ENCODE data around the gene FUNDC2.

Gene FUNDC2

DNA sequence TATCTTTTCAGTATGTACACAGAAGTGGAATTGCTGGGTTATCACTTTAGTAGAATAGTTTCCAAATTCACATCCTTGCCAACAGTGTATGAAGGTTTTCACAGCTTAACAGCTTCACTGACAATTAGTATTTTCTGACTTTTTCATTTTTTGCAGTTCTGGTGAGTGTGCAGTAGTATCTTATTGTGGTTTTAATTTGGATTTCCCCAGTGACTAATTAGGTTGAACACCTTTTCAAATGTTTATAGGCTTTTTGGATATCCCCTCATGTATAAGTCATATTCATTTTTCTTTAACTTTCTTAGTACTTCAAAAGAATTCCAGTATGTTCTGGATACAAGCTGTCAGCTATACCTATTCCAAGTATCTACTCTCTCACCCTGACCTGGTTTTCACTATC lies 81.8 kb downstream of the FUNDC2 start:
- H3K36me3 ChIP-seq (replicated peaks), result no peaks in the 10 kb centered on the region
- no peaks in the 10 kb centered on the region for H3K27me3 ChIP-seq (replicated peaks)
- no peak overlapping the region for H3K4me3 ChIP-seq (ENCODE audit: low read depth, low read length)
- no peak overlapping the region for H3K27ac ChIP-seq
- TF ChIP-seq, protein P1, sequence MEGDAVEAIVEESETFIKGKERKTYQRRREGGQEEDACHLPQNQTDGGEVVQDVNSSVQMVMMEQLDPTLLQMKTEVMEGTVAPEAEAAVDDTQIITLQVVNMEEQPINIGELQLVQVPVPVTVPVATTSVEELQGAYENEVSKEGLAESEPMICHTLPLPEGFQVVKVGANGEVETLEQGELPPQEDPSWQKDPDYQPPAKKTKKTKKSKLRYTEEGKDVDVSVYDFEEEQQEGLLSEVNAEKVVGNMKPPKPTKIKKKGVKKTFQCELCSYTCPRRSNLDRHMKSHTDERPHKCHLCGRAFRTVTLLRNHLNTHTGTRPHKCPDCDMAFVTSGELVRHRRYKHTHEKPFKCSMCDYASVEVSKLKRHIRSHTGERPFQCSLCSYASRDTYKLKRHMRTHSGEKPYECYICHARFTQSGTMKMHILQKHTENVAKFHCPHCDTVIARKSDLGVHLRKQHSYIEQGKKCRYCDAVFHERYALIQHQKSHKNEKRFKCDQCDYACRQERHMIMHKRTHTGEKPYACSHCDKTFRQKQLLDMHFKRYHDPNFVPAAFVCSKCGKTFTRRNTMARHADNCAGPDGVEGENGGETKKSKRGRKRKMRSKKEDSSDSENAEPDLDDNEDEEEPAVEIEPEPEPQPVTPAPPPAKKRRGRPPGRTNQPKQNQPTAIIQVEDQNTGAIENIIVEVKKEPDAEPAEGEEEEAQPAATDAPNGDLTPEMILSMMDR (IDR thresholded peaks at IDR 0.05; ENCODE audit: low read depth, low read length, missing control alignments), result no peak
- DNase-seq, result no peak
- in situ Hi-C loops (cut with HindIII; ENCODE audit: low pct_ligation_motif_present, low sequenced_read_pairs), result no loop called here

All from brain microvascular endothelial cell (primary cell).